Esophagus squamous epithelium (tissue), 5 donors: ENCODE measurements around the gene KIF21B. TPM values are rescaled to one million over a fixed set of nuclear protein-coding genes. Genes with fewer than 3 reads are reported as not detected.

Experiments
- DNase-seq: peaks from one replicate; lab custom pipeline; 2025; lab: John Stamatoyannopoulos, UW
- H3K27ac ChIP-seq, 4 donors: fragments of 200-600 bp; sonication (generic); one replicate each; pipeline ENCODE4 v1.5.1; 2016 to 2019; ENCODE audit warnings: mild to moderate bottlenecking in 1 of 4
- H3K27me3 ChIP-seq, 4 donors: fragments of 200-600 bp; sonication (generic); 1 replicate in 3 of 4; 2 replicates in 1 of 4; pipeline versions ENCODE4 v1.5.1 to v1.6.0; 2017 to 2021; ENCODE audit warnings: antibody characterized with exemption in 1 of 4
- H3K36me3 ChIP-seq, 3 donors: fragments of 200-600 bp; sonication (generic); one replicate each; pipeline ENCODE4 v1.5.1; 2016 to 2019
- H3K4me1 ChIP-seq, 3 donors: fragments of 200-600 bp; sonication (generic); one replicate each; pipeline ENCODE4 v1.5.1; 2017 to 2019
- H3K4me3 ChIP-seq, 4 donors: fragments of 200-600 bp; sonication (generic); 1 replicate in 3 of 4; 2 replicates in 1 of 4; pipeline ENCODE4 v1.5.1; 2016 to 2019; ENCODE audit warnings: mild to moderate bottlenecking in 2 of 4, moderate library complexity in 1 of 4
- H3K9me3 ChIP-seq, 3 donors: fragments of 200-600 bp; sonication (generic); one replicate each; pipeline ENCODE4 v1.5.1; 2016 to 2019
- POLR2A ChIP-seq, 4 donors: fragments of 450-650 bp; IDR thresholded peaks; one replicate each; pipeline ENCODE4 v1.6.1; 2017; ENCODE audit warnings: antibody characterized with exemption in 4 of 4, mild to moderate bottlenecking in 4 of 4, moderate library complexity in 3 of 4
- WGBS, 2 donors: methylation state at CpG; one replicate each; pipeline ENCODE4 v1.1.5; 2018; 5-methylcytosine and 5-hydroxymethylcytosine counted together
- intact Hi-C: fragments of 100-400 bp; cut with DNase I; formaldehyde crosslinking; loops from one replicate; pipeline ENCODE4 v1.15.0; 2022
- total RNA-seq, 4 donors: library from RNA; depleted of rRNA; stranded (reverse); fragments of >200 nt; gene quantifications; one replicate each; pipeline ENCODE4 v1.1.0, GENCODE V29; 2016
- TF ChIP-seq, protein P1 (sequence below), 6 experiments: fragments of 450-650 bp in 4 of 6; fragments of 200-600 bp in 2 of 6; sonication (generic) in 2 of 6; IDR thresholded peaks; one replicate each; pipeline ENCODE4 v1.5.1; 2016 to 2019; ENCODE audit warnings: antibody characterized with exemption in 6 of 6, mild to moderate bottlenecking in 4 of 6, moderate library complexity in 4 of 6
- donor health status: DM: yes; HTN: yes; CAD: no.

The KIF21B gene
- total RNA-seq, 4 donors from 2014 or later, result 0.53 to 2.1 (median 1.0) TPM

GRCh38 chr1:200992382-200993048 lies 31.0 kb downstream of the KIF21B start:
- intact Hi-C loops, result no loop called here
- no peak overlapping the region for H3K27ac ChIP-seq
- TF ChIP-seq, protein P1, sequence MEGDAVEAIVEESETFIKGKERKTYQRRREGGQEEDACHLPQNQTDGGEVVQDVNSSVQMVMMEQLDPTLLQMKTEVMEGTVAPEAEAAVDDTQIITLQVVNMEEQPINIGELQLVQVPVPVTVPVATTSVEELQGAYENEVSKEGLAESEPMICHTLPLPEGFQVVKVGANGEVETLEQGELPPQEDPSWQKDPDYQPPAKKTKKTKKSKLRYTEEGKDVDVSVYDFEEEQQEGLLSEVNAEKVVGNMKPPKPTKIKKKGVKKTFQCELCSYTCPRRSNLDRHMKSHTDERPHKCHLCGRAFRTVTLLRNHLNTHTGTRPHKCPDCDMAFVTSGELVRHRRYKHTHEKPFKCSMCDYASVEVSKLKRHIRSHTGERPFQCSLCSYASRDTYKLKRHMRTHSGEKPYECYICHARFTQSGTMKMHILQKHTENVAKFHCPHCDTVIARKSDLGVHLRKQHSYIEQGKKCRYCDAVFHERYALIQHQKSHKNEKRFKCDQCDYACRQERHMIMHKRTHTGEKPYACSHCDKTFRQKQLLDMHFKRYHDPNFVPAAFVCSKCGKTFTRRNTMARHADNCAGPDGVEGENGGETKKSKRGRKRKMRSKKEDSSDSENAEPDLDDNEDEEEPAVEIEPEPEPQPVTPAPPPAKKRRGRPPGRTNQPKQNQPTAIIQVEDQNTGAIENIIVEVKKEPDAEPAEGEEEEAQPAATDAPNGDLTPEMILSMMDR (IDR thresholded peaks at IDR 0.05), result no peak
- no peak for TF ChIP-seq POLR2A (IDR thresholded peaks at IDR 0.05)
- no peak for DNase-seq
- no peaks in the 10 kb centered on the region for H3K27me3 ChIP-seq
- 68 to 90% methylated on average over 2 to 3 of the region's 4 CpGs for WGBS, 2 donors
- no peaks in the 10 kb centered on the region for H3K9me3 ChIP-seq
- H3K4me3 ChIP-seq, result no peak overlapping the region
- H3K4me1 ChIP-seq, result no peaks in the 10 kb centered on the region
- H3K36me3 ChIP-seq, result peaks cover 0 to 32% (median 0%) of the 10 kb centered on the region in 3 donors

- H3K4me1 ChIP-seq, result no peaks in the 10 kb centered on the region
- no peak for TF ChIP-seq POLR2A (IDR thresholded peaks at IDR 0.05)
- TF ChIP-seq, protein P1 (IDR thresholded peaks at IDR 0.05), result no peak
- DNase-seq, result no peak
- H3K27me3 ChIP-seq, result no peaks in the 10 kb centered on the region
- 73 to 84% methylated on average over 5 to 6 of the region's 10 CpGs for WGBS, 2 donors
- peaks cover 0 to 40% (median 0%) of the 10 kb centered on the region in 3 donors for H3K36me3 ChIP-seq
- intact Hi-C loops, result no loop called here
- no peaks in the 10 kb centered on the region for H3K9me3 ChIP-seq
- H3K4me3 ChIP-seq, result no peak overlapping the region
- H3K27ac ChIP-seq, result no peak overlapping the region
Observed at GRCh38 chr1:200991097-200991614, 32.4 kb downstream of the KIF21B start.

DNA sequence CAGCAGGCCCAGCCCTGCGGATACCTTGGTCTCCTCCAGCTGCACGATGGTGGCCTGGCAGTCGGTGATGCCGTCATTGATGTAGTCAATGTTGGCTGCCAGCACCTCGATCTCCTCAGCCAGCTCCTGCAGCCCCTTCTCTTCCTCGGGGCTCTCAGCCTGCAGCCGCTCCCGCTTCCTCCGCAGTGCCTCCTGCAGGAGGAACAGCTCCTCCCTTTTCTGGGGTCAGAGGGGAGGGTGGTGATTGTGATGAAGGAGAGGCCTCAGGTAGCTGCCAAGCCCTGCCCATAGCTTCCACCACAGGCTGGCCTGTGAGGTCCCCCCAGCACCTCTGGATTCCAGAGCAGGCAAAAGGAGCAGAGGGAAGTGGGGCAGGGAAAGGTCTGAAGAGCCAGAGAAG lies 33.4 kb downstream of the KIF21B start:
- H3K36me3 ChIP-seq, result peaks cover 0 to 40% (median 0%) of the 10 kb centered on the region in 3 donors
- no peak overlapping the region for H3K4me3 ChIP-seq
- H3K9me3 ChIP-seq, result no peaks in the 10 kb centered on the region
- no peak for TF ChIP-seq POLR2A (IDR thresholded peaks at IDR 0.05)
- TF ChIP-seq, protein P1 (IDR thresholded peaks at IDR 0.05), result no peak
- H3K27ac ChIP-seq, result no peak overlapping the region
- no peaks in the 10 kb centered on the region for H3K4me1 ChIP-seq
- no peaks in the 10 kb centered on the region for H3K27me3 ChIP-seq
- DNase-seq, result no peak
- WGBS, 2 donors, result 84 to 100% methylated on average over 1 to 7 of the region's 9 CpGs
- intact Hi-C loops, result no loop called here

DNA sequence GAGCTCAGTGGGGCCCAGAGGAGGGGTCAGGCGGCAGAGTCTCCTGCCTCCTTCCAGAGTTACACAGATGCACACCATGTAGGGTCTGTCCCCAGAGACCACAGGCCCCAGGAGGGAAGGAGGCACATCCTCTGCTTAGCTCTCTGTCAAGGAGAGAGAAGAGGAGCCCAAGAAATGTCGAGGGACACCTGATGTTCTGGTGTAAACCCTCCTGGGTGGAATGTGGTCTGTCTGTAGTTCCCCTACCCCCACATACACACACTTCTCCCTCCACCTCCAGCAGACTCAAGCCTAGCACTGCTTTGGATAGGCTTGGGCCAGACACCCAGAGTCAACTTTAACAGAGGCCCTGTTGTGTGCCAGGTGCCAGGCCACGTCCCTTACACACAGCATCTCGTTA lies 34.2 kb downstream of the KIF21B start:
- no peak for TF ChIP-seq POLR2A (IDR thresholded peaks at IDR 0.05)
- TF ChIP-seq, protein P1 (IDR thresholded peaks at IDR 0.05), result no peak
- WGBS, 2 donors, result 82 to 100% methylated on average over 1 to 2 of the region's 4 CpGs
- H3K4me1 ChIP-seq, result no peaks in the 10 kb centered on the region
- no peak overlapping the region for H3K27ac ChIP-seq
- intact Hi-C loops, result no loop called here
- peaks cover 0 to 40% (median 0%) of the 10 kb centered on the region in 3 donors for H3K36me3 ChIP-seq
- DNase-seq, result no peak
- H3K9me3 ChIP-seq, result no peaks in the 10 kb centered on the region
- no peak overlapping the region for H3K4me3 ChIP-seq
- no peaks in the 10 kb centered on the region for H3K27me3 ChIP-seq

DNA sequence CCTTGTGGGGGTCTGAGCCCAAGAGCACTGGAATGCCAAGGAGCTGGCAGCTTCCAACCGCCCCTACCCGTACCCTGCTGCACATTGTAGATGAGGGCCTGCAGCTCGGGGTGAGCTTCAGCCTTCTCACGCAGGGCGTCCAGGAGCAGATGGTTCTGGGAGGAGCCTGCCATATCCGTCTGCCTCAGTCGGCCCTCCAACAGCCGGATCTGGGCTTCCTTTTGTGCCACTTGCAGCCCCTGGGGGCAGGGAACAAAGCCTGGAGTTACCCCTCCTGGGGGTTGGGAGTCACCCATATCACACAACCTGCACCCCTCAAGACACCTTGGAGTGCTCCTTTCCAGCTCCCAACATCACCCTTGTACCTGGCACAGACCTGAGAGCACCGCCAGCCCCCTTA lies 34.8 kb downstream of the KIF21B start:
- intact Hi-C loops, result no loop called here
- H3K9me3 ChIP-seq, result no peaks in the 10 kb centered on the region
- H3K4me3 ChIP-seq, result no peak overlapping the region
- H3K4me1 ChIP-seq, result no peaks in the 10 kb centered on the region
- peaks cover 0 to 40% (median 0%) of the 10 kb centered on the region in 3 donors for H3K36me3 ChIP-seq
- DNase-seq, result no peak
- WGBS, 2 donors, result 93 to 100% methylated on average over 2 to 6 of the region's 9 CpGs
- H3K27me3 ChIP-seq, result no peaks in the 10 kb centered on the region
- TF ChIP-seq, protein P1 (IDR thresholded peaks at IDR 0.05), result no peak
- TF ChIP-seq POLR2A (IDR thresholded peaks at IDR 0.05), result no peak
- H3K27ac ChIP-seq, result no peak overlapping the region
